Left renal pelvis (tissue), 4 donors: ENCODE data around the gene GREB1. TPM values are rescaled to one million over a fixed set of nuclear protein-coding genes. Genes with fewer than 3 reads are reported as not detected.

ENCODE experiments used
- DNase-seq, 4 donors: peaks; one replicate each; pipeline ENCODE4 v3.0.0-alpha.2; 2013; ENCODE audit warnings: low read depth in 4 of 4, low spot score in 3 of 4
- polyA plus RNA-seq, 4 donors: library from polyadenylated mRNA; unstranded; fragments of 120-200 nt; gene quantifications; one replicate each; pipeline ENCODE4 v1.2.1, GENCODE V29; 2013; ENCODE audit not compliant: insufficient read length in 4 of 4

The GREB1 gene, protein sequence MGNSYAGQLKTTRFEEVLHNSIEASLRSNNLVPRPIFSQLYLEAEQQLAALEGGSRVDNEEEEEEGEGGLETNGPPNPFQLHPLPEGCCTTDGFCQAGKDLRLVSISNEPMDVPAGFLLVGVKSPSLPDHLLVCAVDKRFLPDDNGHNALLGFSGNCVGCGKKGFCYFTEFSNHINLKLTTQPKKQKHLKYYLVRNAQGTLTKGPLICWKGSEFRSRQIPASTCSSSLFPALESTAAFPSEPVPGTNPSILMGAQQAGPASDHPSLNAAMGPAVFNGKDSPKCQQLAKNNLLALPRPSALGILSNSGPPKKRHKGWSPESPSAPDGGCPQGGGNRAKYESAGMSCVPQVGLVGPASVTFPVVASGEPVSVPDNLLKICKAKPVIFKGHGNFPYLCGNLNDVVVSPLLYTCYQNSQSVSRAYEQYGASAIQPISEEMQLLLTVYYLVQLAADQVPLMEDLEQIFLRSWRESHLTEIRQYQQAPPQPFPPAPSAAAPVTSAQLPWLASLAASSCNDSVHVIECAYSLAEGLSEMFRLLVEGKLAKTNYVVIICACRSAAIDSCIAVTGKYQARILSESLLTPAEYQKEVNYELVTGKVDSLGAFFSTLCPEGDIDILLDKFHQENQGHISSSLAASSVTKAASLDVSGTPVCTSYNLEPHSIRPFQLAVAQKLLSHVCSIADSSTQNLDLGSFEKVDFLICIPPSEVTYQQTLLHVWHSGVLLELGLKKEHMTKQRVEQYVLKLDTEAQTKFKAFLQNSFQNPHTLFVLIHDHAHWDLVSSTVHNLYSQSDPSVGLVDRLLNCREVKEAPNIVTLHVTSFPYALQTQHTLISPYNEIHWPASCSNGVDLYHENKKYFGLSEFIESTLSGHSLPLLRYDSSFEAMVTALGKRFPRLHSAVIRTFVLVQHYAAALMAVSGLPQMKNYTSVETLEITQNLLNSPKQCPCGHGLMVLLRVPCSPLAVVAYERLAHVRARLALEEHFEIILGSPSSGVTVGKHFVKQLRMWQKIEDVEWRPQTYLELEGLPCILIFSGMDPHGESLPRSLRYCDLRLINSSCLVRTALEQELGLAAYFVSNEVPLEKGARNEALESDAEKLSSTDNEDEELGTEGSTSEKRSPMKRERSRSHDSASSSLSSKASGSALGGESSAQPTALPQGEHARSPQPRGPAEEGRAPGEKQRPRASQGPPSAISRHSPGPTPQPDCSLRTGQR (N-terminal part only)
- polyA plus RNA-seq, result 10 to 100 TPM in 3 of 4 donors, 1 to 10 TPM in 1; 4.3 to 16.3 (median 12.2) TPM

DNA sequence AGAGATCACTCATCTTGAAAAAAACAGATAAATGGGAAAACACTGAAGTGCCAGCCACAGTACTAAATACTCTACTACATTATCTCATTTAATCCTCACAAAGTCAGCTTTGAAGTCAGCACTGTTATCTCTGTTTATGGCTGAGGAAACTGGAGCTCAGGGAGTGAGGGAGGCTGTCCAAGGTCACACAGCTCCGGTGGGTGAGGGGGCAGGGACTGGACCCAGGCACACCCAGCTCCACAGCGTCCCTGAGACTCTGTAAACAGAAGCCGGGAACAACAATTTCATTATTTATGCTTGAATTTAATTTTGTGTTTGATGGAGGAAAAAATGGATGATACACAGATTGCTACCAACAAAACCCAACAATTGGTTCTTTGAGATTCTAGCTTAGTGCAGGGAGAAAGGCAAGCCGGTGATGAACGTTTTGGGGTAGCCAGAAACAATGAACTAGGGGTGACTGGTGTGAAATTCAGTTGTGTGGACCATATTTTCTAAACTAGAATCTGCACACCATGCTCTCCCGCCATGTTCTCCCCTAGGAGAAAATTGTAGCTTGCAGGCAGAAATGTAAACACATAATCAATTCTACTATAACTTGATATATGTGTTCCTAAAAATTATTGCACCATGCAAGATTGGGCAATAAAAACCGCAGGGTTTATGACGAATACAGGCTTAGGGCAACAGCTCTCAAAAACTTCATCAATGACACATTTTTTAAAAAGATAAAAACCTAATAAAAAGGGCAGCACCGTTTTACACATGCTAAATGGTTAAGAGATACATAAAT lies at the start of gene GREB1:
TSS of gene GREB1 (plus strand) at position 768 of the 793 bp plus-strand sequence. CDS start 22,570 bp downstream, outside the sequence.
- DNase-seq, result no peak

DNA sequence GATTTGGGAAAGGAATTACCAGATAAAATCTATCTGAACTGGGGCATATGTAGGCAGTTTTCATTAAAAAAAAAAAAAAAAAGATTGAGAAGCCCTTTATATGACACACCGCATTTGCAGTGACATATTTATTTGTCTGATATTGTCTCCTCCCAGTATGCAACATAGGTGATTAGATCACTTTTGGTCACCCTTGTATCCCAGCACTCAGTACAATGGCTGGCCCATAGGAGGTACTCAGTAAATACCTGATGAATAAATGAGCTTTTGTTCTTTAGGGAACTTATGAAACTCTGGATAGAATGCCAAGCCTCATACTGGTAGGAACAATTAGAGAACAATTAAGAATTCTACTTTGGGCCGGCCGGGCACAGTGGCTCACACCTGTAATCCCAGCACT lies 45.0 kb upstream of the GREB1 start:
- no peak for DNase-seq

- DNase-seq, result no peak
These were observed 43.7 kb upstream of the GREB1 start for GRCh38 chr2:11490194-11490593.

GRCh38 chr2:11491348-11491933 lies 42.4 kb upstream of the GREB1 start:
- no peak for DNase-seq

DNA sequence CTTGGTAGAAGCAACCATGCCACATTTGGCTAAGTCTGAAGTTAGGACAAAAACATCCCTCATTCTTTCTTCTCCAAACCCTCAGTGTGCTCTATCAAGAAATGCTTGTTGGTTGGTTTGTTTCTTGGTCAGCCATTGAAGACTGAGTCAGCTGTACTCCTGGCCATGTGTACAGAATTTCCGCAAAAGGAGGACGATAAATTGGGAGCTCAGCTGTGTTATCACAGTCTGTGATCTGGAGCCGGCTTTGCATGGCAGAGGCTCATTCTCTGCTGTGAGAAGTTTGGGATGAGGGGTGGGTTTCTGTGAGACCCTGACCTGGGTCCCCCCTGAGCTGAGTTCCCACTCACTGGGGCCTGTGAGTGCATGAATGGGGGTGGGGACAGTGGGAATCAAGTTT lies 41.6 kb upstream of the GREB1 start:
- no peak for DNase-seq

- DNase-seq, result no peak
These were observed 41.1 kb upstream of the GREB1 start for GRCh38 chr2:11492720-11493119.

DNA sequence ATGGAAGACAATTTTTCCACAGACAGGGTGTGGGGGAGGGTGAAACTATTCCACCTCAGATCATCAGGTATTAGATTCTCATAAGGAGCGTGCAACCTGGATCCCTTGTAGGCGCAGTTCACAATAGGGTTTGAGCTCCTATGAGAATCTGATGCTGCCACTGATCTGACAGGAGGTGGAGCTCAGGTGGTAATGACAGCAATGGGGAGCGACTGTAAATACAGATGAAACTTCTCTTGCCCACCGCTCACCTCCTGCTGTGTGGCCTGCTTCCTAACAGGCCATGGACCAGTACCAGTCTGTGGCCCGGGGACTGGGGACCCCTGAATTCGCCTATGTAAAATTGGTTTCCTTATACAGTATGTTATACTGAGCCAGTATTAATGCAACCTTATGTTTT lies 40.6 kb upstream of the GREB1 start:
- DNase-seq, result no peak

DNA sequence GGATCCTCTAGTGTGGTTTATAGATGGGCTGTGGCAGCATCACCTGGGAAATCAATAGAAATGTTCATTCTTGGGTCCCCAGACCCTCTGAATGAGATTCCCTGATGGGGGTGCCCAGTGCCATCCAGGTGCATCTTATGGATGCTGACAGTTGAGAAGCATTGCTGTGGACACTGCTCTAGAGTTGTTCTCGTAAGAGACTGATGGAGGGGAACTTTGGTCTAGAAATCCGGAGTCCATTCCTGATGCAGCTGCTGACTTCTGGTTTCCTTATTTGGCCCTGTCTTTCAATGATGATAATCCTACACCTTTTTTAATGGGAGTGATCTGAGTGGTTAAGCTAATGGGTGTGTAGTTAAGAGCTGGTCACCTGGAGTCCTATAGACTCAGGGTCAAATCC lies 39.5 kb upstream of the GREB1 start:
- DNase-seq, result no peak

DNA sequence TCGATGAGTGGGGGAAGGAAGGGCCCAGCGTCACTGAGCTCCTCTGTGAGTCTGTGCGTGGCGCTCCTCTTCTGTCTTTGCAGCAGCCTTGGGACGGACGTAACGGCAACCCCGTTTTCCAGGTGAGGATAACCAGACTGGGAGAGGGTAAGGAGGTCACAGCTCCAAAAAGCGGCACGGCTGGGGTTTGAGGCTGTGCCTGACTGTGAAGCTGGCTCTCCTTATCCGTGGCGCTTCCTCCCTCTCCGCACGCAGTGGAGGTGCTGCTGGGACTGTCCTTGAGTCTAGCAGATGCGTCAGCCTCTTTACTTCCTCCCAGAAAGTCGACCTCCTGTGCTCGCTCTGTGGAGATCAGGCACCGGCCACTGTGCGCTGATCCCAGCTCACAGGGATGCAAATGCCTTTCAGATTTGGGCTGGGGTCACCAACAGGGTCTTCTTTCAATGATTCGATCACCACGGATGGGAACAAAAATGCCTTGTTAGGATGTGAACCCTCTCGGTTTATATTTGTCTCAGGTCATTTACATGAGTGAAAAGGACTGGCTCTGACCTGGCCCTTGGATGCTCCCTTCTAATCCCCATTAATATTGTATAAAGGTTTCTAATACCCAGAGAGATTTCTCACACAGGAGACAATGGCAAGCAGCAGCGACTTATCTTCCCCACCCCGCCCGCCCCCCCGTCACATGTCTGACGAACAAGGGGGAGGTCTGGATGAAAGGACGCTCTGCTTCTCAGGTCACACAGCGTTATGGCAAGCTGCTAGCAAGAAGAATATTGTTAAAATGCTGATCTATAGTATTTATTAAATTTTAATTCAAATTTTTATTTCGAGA lies 37.8 kb upstream of the GREB1 start:
- DNase-seq, result no peak

DNA sequence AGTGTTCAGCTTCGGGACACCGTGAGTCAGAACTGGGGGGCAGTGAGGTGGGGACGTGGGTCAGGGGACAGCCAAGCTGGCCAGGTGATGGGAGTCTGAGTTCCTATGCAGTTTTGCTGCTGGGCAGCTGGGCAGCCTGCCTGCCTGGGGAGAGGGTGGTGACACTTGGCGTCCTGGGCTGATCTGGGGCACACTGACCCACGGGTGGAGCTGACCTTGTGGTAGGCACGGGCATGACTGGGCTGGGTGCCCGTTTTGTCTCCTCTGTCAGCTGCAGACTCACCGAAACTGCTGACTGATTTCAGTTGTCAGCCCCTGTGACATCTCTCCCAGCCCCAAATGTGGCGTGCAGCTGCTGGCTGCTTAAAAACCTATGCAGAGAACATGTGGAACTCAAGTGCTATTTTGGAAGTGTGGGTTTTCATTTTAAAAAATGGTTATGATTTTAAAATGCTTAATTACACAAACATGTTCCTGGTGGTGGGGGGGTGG lies 35.3 kb upstream of the GREB1 start:
- DNase-seq, result no peak

- DNase-seq, result no peak
These were observed 34.6 kb upstream of the GREB1 start for GRCh38 chr2:11499081-11499743.

- DNase-seq, result no peak
These were observed 33.0 kb upstream of the GREB1 start for GRCh38 chr2:11500702-11501303.

GRCh38 chr2:11502740-11503292 lies 31.0 kb upstream of the GREB1 start:
- no peak for DNase-seq

GRCh38 chr2:11503354-11503927 lies 30.4 kb upstream of the GREB1 start:
- DNase-seq, result no peak

DNA sequence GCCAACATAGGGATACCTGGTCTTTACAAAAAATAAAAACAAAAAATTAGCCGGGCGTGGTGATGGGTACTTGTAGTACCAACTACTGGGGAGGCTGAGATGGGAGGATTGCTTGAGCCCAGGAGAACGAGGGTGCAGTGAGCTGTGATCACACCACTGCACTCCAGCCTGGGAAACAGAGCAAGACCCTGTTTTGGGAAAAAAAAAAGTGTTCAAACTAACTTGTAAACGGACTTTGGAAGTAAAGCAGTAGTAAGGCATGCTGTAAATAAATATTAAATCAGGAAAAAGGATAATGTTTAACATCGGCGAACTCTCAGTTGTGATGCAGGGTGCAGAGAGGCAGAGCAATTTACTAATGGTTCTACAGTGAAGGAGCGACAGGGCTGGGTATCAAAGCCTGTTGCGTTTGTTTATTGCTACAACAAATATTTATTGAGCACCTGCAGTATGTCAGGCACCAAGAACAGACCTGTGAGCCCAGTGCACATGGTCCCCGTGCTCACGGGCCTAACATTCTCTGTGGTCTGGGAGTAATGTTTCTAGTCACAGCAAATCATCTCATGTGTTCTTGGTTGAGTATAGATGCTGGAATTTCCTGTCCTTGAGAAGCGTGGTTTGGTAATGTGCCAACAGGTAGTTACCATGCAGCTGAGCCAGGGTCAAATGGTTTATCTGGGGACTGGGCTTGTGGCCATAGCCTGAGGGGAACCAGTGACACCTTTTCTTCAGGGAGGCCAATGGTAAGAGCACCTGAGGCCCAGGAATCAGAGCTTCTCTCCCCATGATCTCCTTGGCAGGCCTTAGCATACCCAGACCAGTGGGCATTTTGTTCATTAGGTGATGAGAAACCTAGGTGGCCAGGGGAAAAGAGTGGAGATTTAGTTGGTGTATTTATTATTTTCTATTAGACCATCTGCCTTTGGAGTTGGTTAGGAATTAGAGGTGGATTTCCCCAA lies 27.9 kb upstream of the GREB1 start:
- DNase-seq, result no peak

DNA sequence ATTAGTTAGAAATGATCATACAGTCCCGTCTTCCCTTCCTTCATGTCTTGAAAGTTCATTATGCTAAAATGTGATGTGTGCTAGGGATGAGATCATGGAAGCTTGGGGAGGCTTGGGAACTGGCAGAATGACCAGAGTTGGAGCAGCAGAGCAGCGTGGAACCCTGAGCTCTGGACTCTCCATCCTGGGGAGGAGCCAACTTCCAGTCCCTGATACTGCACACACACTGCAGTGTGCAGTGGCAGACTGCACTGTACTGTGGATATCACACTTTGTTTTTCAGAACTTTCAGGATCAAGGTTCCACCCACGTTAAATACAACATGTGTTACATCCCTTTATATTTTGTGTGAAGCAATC lies 27.3 kb upstream of the GREB1 start:
- DNase-seq, result no peak
